ENCODE data around the gene WNT9B. TPM values are rescaled to one million over a fixed set of nuclear protein-coding genes. Genes with fewer than 3 reads are reported as not detected.

Gene WNT9B
- total RNA-seq, 1 donor from 2014 or later, result 0.98 TPM

DNA sequence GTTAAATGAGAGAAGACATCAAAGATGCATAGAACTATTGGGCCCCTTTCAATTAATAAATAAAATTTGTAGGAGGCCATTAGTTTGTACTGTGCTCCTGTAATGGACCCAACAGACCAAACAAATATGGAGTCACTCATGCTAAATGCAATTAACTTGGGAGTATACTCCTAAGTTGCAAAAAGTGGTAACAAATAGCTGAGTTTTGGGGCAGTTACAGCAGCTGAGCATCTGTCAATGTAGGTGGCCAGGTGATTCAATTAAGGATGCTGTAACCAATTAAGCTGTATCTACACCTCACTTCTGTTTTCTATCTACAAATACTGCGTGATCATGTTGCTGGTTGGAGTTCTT is 34.9 kb downstream of the WNT9B start:
- DNase-seq (ENCODE audit: low spot score, unreplicated experiment), result no peak
- peaks cover 31% of the 10 kb centered on the region for H3K27me3 Mint-ChIP-seq
- TF ChIP-seq, protein P1, sequence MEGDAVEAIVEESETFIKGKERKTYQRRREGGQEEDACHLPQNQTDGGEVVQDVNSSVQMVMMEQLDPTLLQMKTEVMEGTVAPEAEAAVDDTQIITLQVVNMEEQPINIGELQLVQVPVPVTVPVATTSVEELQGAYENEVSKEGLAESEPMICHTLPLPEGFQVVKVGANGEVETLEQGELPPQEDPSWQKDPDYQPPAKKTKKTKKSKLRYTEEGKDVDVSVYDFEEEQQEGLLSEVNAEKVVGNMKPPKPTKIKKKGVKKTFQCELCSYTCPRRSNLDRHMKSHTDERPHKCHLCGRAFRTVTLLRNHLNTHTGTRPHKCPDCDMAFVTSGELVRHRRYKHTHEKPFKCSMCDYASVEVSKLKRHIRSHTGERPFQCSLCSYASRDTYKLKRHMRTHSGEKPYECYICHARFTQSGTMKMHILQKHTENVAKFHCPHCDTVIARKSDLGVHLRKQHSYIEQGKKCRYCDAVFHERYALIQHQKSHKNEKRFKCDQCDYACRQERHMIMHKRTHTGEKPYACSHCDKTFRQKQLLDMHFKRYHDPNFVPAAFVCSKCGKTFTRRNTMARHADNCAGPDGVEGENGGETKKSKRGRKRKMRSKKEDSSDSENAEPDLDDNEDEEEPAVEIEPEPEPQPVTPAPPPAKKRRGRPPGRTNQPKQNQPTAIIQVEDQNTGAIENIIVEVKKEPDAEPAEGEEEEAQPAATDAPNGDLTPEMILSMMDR (IDR thresholded peaks at IDR 0.05; ENCODE audit: unreplicated experiment), result no peak
- no peak overlapping the region for H3K27ac Mint-ChIP-seq
- H3K4me3 Mint-ChIP-seq (ENCODE audit: low read depth), result no peak overlapping the region
- H3K9me3 Mint-ChIP-seq (ENCODE audit: low read depth), result no peaks in the 10 kb centered on the region
- no peaks in the 10 kb centered on the region for H3K36me3 Mint-ChIP-seq (ENCODE audit: insufficient read depth)
- H3K4me1 Mint-ChIP-seq (ENCODE audit: low read depth), result no peaks in the 10 kb centered on the region

DNA sequence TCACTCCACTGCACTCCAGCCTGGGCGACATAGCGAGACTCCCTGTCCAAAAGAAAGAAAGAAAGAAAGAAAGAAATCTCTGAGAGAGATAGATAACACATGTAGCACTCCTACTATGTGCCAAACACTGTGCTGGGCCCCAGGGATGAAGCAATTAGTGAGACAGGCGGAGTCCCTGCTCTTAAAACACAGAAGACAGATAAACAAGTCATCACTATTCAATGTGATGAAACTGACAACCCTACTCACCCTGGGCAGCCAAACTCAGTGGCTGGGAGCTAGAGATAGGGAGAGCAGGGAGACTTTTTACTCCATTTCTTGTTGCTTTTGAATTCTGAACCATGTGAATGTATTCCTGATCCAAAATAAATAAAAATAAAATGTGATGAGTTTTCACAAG is 36.3 kb downstream of the WNT9B start:
- no peak for DNase-seq (ENCODE audit: low spot score, unreplicated experiment)
- no peaks in the 10 kb centered on the region for H3K9me3 Mint-ChIP-seq (ENCODE audit: low read depth)
- TF ChIP-seq, protein P1 (IDR thresholded peaks at IDR 0.05; ENCODE audit: unreplicated experiment), result no peak
- H3K27me3 Mint-ChIP-seq, result peaks cover 34% of the 10 kb centered on the region
- H3K27ac Mint-ChIP-seq, result no peak overlapping the region
- H3K4me1 Mint-ChIP-seq (ENCODE audit: low read depth), result no peaks in the 10 kb centered on the region
- H3K4me3 Mint-ChIP-seq (ENCODE audit: low read depth), result no peak overlapping the region
- no peaks in the 10 kb centered on the region for H3K36me3 Mint-ChIP-seq (ENCODE audit: insufficient read depth)

DNA sequence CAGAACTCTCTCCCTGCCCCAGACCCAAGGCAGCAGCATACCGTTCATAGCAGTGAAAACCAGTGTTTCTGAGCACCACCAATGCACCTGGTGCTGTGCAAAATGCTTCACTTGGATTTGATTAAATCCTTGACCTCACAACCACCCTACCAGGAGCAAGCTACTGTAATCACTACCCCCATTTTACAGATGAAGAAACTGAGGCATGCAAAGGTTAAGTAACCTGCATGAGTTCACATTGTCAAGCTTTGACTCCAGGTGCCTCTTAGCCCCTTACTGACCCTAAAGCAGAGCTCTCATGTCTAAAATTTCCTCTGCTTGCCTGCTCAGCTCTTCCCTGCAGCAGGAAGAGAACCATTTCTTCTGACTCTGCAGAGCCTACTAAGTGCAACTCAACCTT is 37.3 kb downstream of the WNT9B start:
- H3K4me3 Mint-ChIP-seq (ENCODE audit: low read depth), result no peak overlapping the region
- no peak overlapping the region for H3K27ac Mint-ChIP-seq
- H3K9me3 Mint-ChIP-seq (ENCODE audit: low read depth), result no peaks in the 10 kb centered on the region
- H3K27me3 Mint-ChIP-seq, result peaks cover 38% of the 10 kb centered on the region
- TF ChIP-seq, protein P1 (IDR thresholded peaks at IDR 0.05; ENCODE audit: unreplicated experiment), result no peak
- no peaks in the 10 kb centered on the region for H3K4me1 Mint-ChIP-seq (ENCODE audit: low read depth)
- no peaks in the 10 kb centered on the region for H3K36me3 Mint-ChIP-seq (ENCODE audit: insufficient read depth)
- no peak for DNase-seq (ENCODE audit: low spot score, unreplicated experiment)

DNA sequence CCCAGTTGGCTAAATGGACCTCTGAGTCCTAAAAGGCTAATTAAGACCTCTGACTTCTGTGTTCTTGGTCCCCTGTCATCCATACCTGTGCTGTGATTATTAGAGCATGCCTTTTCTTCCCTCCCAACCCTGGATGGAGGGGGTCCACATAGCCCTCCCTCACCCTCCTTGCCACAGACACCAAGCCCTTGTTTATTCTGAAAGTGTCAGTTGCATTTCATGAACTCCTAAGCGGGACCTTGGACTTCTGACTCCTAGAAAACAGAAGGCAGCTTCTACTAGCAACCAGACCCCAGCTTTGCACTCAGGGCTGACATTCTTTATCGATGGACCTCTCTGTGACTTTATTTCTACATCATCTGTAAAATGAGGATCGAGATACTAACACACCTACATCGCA is 38.1 kb downstream of the WNT9B start:
- no peak overlapping the region for H3K4me3 Mint-ChIP-seq (ENCODE audit: low read depth)
- DNase-seq (ENCODE audit: low spot score, unreplicated experiment), result no peak
- H3K27ac Mint-ChIP-seq, result no peak overlapping the region
- H3K27me3 Mint-ChIP-seq, result peaks cover 38% of the 10 kb centered on the region
- H3K4me1 Mint-ChIP-seq (ENCODE audit: low read depth), result no peaks in the 10 kb centered on the region
- TF ChIP-seq, protein P1 (IDR thresholded peaks at IDR 0.05; ENCODE audit: unreplicated experiment), result no peak
- H3K9me3 Mint-ChIP-seq (ENCODE audit: low read depth), result no peaks in the 10 kb centered on the region
- H3K36me3 Mint-ChIP-seq (ENCODE audit: insufficient read depth), result no peaks in the 10 kb centered on the region

DNA sequence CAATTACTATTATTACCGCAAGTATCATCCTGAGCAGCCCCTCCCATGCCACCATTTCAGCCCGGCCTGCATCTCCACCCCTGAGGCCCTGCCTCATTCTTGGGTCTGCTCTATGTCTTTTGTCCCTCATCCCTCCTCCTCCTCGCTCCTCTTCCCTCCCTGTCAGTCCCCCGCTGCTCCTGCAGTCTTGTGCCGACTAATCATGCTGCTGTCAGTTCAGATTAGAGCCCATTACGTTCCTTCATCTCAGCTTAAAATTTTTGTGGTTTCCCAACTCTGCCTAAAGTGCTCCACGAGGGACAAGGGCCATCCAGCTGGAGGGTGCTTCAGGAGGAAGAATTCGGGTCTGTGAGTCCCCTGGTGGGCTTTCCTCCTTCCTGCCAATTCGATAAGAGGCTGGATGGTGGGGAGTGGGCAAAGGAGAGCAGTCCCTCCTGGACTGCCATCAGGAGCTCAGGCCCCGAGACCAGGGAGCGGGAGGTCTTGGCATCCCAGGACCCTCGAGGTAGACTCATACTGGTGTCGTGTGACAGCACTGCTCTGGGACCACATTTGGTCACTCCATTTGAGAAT is 38.7 kb downstream of the WNT9B start:
- peaks cover 2% of the 10 kb centered on the region for H3K4me1 Mint-ChIP-seq (ENCODE audit: low read depth)
- DNase-seq (ENCODE audit: low spot score, unreplicated experiment), result no peak
- peaks cover 38% of the 10 kb centered on the region for H3K27me3 Mint-ChIP-seq
- no peak overlapping the region for H3K27ac Mint-ChIP-seq
- TF ChIP-seq, protein P1 (IDR thresholded peaks at IDR 0.05; ENCODE audit: unreplicated experiment), result no peak
- no peak overlapping the region for H3K4me3 Mint-ChIP-seq (ENCODE audit: low read depth)
- no peaks in the 10 kb centered on the region for H3K9me3 Mint-ChIP-seq (ENCODE audit: low read depth)
- no peaks in the 10 kb centered on the region for H3K36me3 Mint-ChIP-seq (ENCODE audit: insufficient read depth)

Measured in progenitor cell of endocrine pancreas (in vitro differentiated cells).